Heart right ventricle (tissue), 16 donors: Measurements from ENCODE around the gene TARS2. TPM values are rescaled to one million over a fixed set of nuclear protein-coding genes. Genes with fewer than 3 reads are reported as not detected.

Source experiments
- ATAC-seq, 8 donors: fragments of 200-7000 bp; cut with Tn5 transposase; one replicate each; pipeline ENCODE4 v1.9.1; 2020; ENCODE audit warnings: mild to moderate bottlenecking in 8 of 8, moderate library complexity in 8 of 8, moderate number of reproducible peaks in 1 of 8
- DNase-seq, 2 donors: peaks; one replicate each; pipeline ENCODE4 v3.0.0-alpha.2; 2020
- H3K27ac ChIP-seq, 10 donors: fragments of 200-600 bp; sonication (generic) in 2 of 10; one replicate each; pipeline versions ENCODE4 v1.5.0 to v1.8.0; 2020 to 2022; ENCODE audit warnings: mild to moderate bottlenecking in 3 of 10
- H3K27me3 ChIP-seq, 7 donors: fragments of 200-600 bp; one replicate each; pipeline ENCODE4 v1.8.0; 2021 to 2022; ENCODE audit warnings: mild to moderate bottlenecking in 2 of 7
- H3K36me3 ChIP-seq, 9 donors: fragments of 200-600 bp; sonication (generic) in 1 of 9; one replicate each; pipeline versions ENCODE4 v1.5.0 to v1.8.0; 2020 to 2022; ENCODE audit warnings: mild to moderate bottlenecking in 2 of 9
- H3K4me1 ChIP-seq, 9 donors: fragments of 200-600 bp; sonication (generic) in 1 of 9; one replicate each; pipeline versions ENCODE4 v1.5.0 to v1.8.0; 2020 to 2022; ENCODE audit warnings: mild to moderate bottlenecking in 4 of 9
- H3K4me3 ChIP-seq, 10 donors: fragments of 200-600 bp; sonication (generic) in 2 of 10; one replicate each; pipeline versions ENCODE4 v1.5.0 to v1.8.0; 2020 to 2022; ENCODE audit warnings: mild to moderate bottlenecking in 7 of 10, moderate library complexity in 2 of 10
- H3K9me3 ChIP-seq, 11 donors: fragments of 200-600 bp in 10 of 11; sonication (generic) in 2 of 11; one replicate each; pipeline versions ENCODE4 v1.5.0 to v1.8.0; 2013 to 2022; ENCODE audit warnings: mild to moderate bottlenecking in 2 of 11, control low read depth in 1 of 11, moderate library complexity in 1 of 11
- WGBS, 2 donors: extraction: QIAGEN DNeasy Blood & Tissue Kit; methylation state at CpG; one replicate each; pipeline ENCODE4 v1.1.7; 2013; ENCODE audit warnings: inconsistent platforms in 1 of 2; 5-methylcytosine and 5-hydroxymethylcytosine counted together
- intact Hi-C, 10 donors: fragments of 100-400 bp; cut with DNase I; formaldehyde crosslinking; loops; one replicate each; pipeline versions ENCODE4 v1.11.1 to v1.14.2; 2022
- polyA plus RNA-seq, 2 donors: library from polyadenylated mRNA; stranded (reverse); fragments of 200-250 nt; gene quantifications; one replicate each; pipeline ENCODE4 v1.2.3, GENCODE V29; 2013
- total RNA-seq, 10 donors: library from RNA; stranded (reverse); fragmentation: NEBNext Ultra II Directional in 3 of 10; extraction: Animal tissue kit (Norgen Biotek cat#: 25700) in 3 of 10; gene quantifications; one replicate each; pipeline versions ENCODE4 v1.2.1 to v1.2.4, GENCODE V29; 2021 to 2023
- TF ChIP-seq, protein P1 (sequence below), 9 donors: fragments of 200-600 bp; sonication (generic) in 2 of 9; IDR thresholded peaks; one replicate each; pipeline versions ENCODE4 v1.5.0 to v1.8.0; 2021 to 2022; ENCODE audit warnings: antibody characterized with exemption in 9 of 9, mild to moderate bottlenecking in 5 of 9, moderate library complexity in 1 of 9
- donor health status: Arrhythmogenic right ventricular cardiomyopathy.
- donor health status: ischemic (EF 13 %, LVEDD 7.1; RV severe dilation, severe dysfunction).
- donor health status: healthy with polysubstance abuse.
- donor health status: DM: no; HTN: yes; CAD: no.
- donor health status: DM: no; HTN: no; CAD: no.
- donor health status: ischemic (EF 25% LVEDD 6.9; RV normal size, moderate dysfunction).
- donor health status: ischemic (EF 25% LVEDD 5.7; RV mildly dilated, moderate dysfunction).
- donor health status: healthy.
- donor health status: DM: yes; HTN: yes; CAD: no.
- donor health status: Ischemic cardiomyopathy.
- donor health status: ischemic (EF 35%, LVEDD 5.7; RV mildly dilated, moderate dysfunction).
- donor health status: nonischemic (EF 11% LVEDD 7.7; RV severe dilation, severe dysfunction).
- donor health status: DM: yes; HTN: yes; CAD: no.
- donor health status: PGD.
- donor health status: ischemic (EF 29% LVEDD 5.4; RV normal size, mild dysfunction).
- donor health status: nonischemic (EF 23%, LVEDD 6.1; RV moderate dilation, normal function).

The TARS2 gene
- total and polyA plus RNA-seq, 12 donors = 19.1 to 44.4 (median 34.0) TPM

DNA sequence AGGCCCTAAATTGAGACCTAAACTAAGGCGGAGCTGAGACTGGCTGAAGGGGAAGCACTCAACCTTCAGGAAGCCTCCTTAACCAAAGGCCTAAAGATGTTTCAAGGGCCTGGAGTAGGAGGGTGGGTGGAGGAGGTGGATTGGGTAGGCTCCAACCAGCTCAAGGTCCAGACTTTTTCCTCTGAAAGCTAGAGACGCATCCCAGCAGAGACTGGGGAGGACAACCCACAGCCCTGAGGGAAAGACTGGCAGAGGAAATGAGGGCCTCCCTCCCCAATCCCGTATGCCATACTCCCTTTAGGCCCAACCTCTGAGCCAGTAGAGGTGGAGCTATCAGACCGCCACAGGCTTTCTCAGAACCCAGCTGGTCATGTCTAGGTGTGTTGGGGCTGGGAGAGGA lies 21.8 kb downstream of the TARS2 start:
- WGBS, 2 donors = 65 to 81% methylated on average over 4 of the region's 4 CpGs
- no peak for DNase-seq
- Histone ChIP-seq H3K36me3 (peaks cover 0 to 66% (median 28%) of the 10 kb centered on the region in 9 donors), H3K9me3 (no peaks in the 10 kb centered on the region), H3K27me3 (no peaks in the 10 kb centered on the region), H3K27ac (peak overlapping the region in 7 of 10 donors; percentile 73 to 90 (median 83)), H3K4me3 (peak overlapping the region in 9 of 10 donors; percentile 24 to 54 (median 46)), H3K4me1 (peaks cover 0 to 28% (median 12%) of the 10 kb centered on the region in 9 donors)
- TF ChIP-seq, protein P1, sequence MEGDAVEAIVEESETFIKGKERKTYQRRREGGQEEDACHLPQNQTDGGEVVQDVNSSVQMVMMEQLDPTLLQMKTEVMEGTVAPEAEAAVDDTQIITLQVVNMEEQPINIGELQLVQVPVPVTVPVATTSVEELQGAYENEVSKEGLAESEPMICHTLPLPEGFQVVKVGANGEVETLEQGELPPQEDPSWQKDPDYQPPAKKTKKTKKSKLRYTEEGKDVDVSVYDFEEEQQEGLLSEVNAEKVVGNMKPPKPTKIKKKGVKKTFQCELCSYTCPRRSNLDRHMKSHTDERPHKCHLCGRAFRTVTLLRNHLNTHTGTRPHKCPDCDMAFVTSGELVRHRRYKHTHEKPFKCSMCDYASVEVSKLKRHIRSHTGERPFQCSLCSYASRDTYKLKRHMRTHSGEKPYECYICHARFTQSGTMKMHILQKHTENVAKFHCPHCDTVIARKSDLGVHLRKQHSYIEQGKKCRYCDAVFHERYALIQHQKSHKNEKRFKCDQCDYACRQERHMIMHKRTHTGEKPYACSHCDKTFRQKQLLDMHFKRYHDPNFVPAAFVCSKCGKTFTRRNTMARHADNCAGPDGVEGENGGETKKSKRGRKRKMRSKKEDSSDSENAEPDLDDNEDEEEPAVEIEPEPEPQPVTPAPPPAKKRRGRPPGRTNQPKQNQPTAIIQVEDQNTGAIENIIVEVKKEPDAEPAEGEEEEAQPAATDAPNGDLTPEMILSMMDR (IDR thresholded peaks at IDR 0.05) = no peak
- peak in 4 of 8 donors; percentile 4 to 11 (median 8) for ATAC-seq
- intact Hi-C loops = loop anchor here in 1 of 10 donors (5.0 kb wide), 1 partner anchor 37 kb away; no protein-coding TSS in a partner anchor

DNA sequence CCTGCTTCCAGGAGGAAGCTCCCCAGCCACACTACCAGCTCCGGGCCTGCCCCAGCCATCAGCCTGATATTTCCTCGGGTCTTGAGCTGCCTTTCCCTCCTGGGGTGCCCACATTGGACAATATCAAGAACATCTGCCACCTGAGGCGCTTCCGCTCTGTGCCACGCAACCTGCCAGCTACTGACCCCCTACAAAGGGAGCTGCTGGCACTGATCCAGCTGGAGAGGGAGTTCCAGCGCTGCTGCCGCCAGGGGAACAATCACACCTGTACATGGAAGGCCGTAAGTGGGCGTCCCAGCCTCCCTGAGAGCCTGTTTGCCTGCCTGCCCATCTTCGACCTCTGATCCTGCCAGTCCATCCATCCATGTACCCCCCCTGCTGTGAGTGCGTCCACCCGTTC lies 24.3 kb downstream of the TARS2 start:
- intact Hi-C loops = no loop called here
- TF ChIP-seq, protein P1 (IDR thresholded peaks at IDR 0.05) = no peak
- DNase-seq = no peak
- Histone ChIP-seq H3K4me1 (peaks cover 0 to 46% (median 28%) of the 10 kb centered on the region in 9 donors), H3K9me3 (no peaks in the 10 kb centered on the region), H3K36me3 (peaks cover 0 to 40% (median 10%) of the 10 kb centered on the region in 9 donors), H3K27ac (no peak overlapping the region), H3K27me3 (no peaks in the 10 kb centered on the region), H3K4me3 (no peak overlapping the region)
- WGBS, 2 donors = 95 to 96% methylated on average over 12 of the region's 12 CpGs
- no peak for ATAC-seq

DNA sequence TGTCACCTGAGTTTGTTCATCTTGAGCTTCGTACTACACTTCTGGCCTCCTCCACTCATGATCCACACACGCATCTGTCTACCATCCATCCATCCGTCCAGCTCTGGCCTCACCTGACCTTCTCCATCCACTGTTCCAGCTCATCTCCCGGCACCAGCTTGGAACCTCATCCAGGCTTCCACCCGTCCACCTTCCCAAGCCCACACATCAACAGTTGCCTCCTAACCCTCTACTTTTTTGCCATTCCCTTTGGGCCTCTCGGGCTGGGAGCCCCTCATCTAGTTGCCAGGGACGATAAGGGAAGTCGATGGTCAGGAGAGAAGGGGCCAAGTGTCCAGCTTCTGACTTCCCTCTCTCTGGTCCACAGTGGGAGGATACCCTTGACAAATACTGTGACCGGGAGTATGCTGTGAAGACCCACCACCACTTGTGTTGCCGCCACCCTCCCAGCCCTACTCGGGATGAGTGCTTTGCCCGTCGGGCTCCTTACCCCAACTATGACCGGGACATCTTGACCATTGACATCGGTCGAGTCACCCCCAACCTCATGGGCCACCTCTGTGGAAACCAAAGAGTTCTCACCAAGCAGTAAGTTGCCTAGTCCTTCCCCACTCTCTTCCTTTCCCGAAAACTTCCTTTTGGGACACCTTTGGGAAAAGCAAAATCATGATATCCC lies 24.9 kb downstream of the TARS2 start:
- WGBS, 2 donors = 85 to 93% methylated on average over 17 of the region's 17 CpGs
- H3K36me3 ChIP-seq = peaks cover 0 to 35% (median 4%) of the 10 kb centered on the region in 9 donors
- H3K4me3 ChIP-seq = no peak overlapping the region
- H3K4me1 ChIP-seq = peaks cover 0 to 47% (median 31%) of the 10 kb centered on the region in 9 donors
- ATAC-seq (no peak), DNase-seq (no peak)
- no peaks in the 10 kb centered on the region for H3K27me3 ChIP-seq
- TF ChIP-seq, protein P1 (IDR thresholded peaks at IDR 0.05) = no peak
- no peak overlapping the region for H3K27ac ChIP-seq
- intact Hi-C loops = no loop called here
- no peaks in the 10 kb centered on the region for H3K9me3 ChIP-seq

DNA sequence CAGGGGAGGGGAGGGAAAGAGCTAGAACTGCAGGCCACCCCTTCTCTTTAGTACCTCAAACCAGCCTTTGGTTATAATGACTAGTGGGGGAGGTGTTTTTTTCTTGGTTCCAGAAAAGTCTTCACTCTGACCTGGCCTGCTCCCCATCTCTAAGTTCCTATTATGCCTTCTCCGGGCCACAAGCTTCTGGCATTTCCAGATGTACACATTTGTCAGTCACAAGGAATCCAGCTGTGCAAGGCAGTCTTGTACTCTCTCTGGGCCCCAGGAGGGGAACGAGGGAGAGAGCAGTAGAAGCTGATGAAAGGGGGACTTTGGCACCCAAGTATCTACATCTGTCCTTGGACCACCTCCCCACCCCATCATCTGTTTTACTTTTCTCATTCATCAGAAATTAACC lies 25.6 kb downstream of the TARS2 start:
- WGBS, 2 donors = 76 to 79% methylated on average over 2 of the region's 2 CpGs
- DNase-seq (no peak), ATAC-seq (no peak)
- no peak overlapping the region for H3K4me3 ChIP-seq
- H3K27me3 ChIP-seq = no peaks in the 10 kb centered on the region
- no peak overlapping the region for H3K27ac ChIP-seq
- TF ChIP-seq, protein P1 (IDR thresholded peaks at IDR 0.05) = no peak
- H3K36me3 ChIP-seq = peaks cover 0 to 34% (median 3%) of the 10 kb centered on the region in 9 donors
- intact Hi-C loops = no loop called here
- H3K9me3 ChIP-seq = no peaks in the 10 kb centered on the region
- peaks cover 0 to 43% (median 26%) of the 10 kb centered on the region in 9 donors for H3K4me1 ChIP-seq
